H9 (cell line): ENCODE results near the gene CHRM4. TPM values are rescaled to one million over a fixed set of nuclear protein-coding genes. Genes with fewer than 3 reads are reported as not detected.

Experiments used
- DNase-seq: peaks from one replicate; pipeline ENCODE4 v3.0.0-alpha.2; 2017
- H2AFZ ChIP-seq: one replicate; pipeline ENCODE4 v1.6.1; 2013; ENCODE audit warnings: mild to moderate bottlenecking, low read length, control low read depth, moderate library complexity
- H2AK5ac ChIP-seq: 2 replicates; pipeline ENCODE4 v1.6.1; 2013; ENCODE audit warnings: low read length, control low read depth, mixed read lengths; ENCODE audit not compliant: insufficient read length
- H2BK120ac ChIP-seq: one replicate; pipeline ENCODE4 v1.6.1; 2013; ENCODE audit warnings: low read depth, mild to moderate bottlenecking, low read length, control low read depth, inconsistent platforms; ENCODE audit not compliant: poor library complexity, severe bottlenecking
- H2BK12ac ChIP-seq: 2 replicates; pipeline ENCODE4 v1.6.1; 2013; ENCODE audit warnings: low read length, control low read depth, mixed read lengths, low read depth; ENCODE audit not compliant: insufficient read length
- H2BK15ac ChIP-seq: 2 replicates; pipeline ENCODE4 v1.6.1; 2013; ENCODE audit warnings: low read depth, low read length, control low read depth
- H2BK20ac ChIP-seq: one replicate; pipeline ENCODE4 v1.6.1; 2013; ENCODE audit warnings: low read depth, mild to moderate bottlenecking, low read length, control low read depth, inconsistent platforms; ENCODE audit not compliant: poor library complexity, severe bottlenecking
- H2BK5ac ChIP-seq: 2 replicates; pipeline ENCODE4 v1.6.1; 2013; ENCODE audit warnings: low read length, control low read depth, mixed read lengths; ENCODE audit not compliant: insufficient read length
- H3K14ac ChIP-seq: 2 replicates; pipeline ENCODE4 v1.6.1; 2013; ENCODE audit warnings: low read length, control low read depth; ENCODE audit not compliant: insufficient read depth
- H3K18ac ChIP-seq: 2 replicates; pipeline ENCODE4 v1.6.1; 2013; ENCODE audit warnings: low read depth, mild to moderate bottlenecking, mixed read lengths, low read length, control low read depth; ENCODE audit not compliant: insufficient read length
- H3K23ac ChIP-seq: 2 replicates; pipeline ENCODE4 v1.6.1; 2013; ENCODE audit warnings: low read length, control low read depth, mixed read lengths, low read depth; ENCODE audit not compliant: insufficient read length
- H3K23me2 ChIP-seq: 2 replicates; pipeline ENCODE4 v1.6.1; 2013; ENCODE audit warnings: low read depth, mild to moderate bottlenecking, mixed read lengths, low read length, control low read depth; ENCODE audit not compliant: insufficient read length, poor library complexity, severe bottlenecking
- H3K27ac ChIP-seq: 2 replicates; pipeline ENCODE4 v1.5.1; 2013; ENCODE audit warnings: low read length, control low read depth, mixed read lengths, low read depth; ENCODE audit not compliant: insufficient read length
- H3K27me3 ChIP-seq: 2 replicates; pipeline ENCODE4 v1.6.1; 2013; ENCODE audit warnings: low read length, control low read depth, inconsistent platforms; ENCODE audit not compliant: insufficient read depth
- H3K4ac ChIP-seq: 2 replicates; pipeline ENCODE4 v1.6.1; 2013; ENCODE audit warnings: low read depth, mild to moderate bottlenecking, control low read depth, inconsistent platforms, low read length, moderate library complexity
- H3K4me1 ChIP-seq: 2 replicates; pipeline ENCODE4 v1.6.1; 2013; ENCODE audit warnings: low read length, control low read depth, inconsistent platforms; ENCODE audit not compliant: insufficient read depth
- H3K4me2 ChIP-seq: 2 replicates; pipeline ENCODE4 v1.6.1; 2013; ENCODE audit warnings: low read length, control low read depth, mixed read lengths; ENCODE audit not compliant: insufficient read length, insufficient read depth
- H3K56ac ChIP-seq: 2 replicates; pipeline ENCODE4 v1.6.1; 2013; ENCODE audit warnings: low read depth, mild to moderate bottlenecking, mixed read lengths, low read length, control low read depth; ENCODE audit not compliant: insufficient read length
- H3K79me1 ChIP-seq: 2 replicates; pipeline ENCODE4 v1.6.1; 2013; ENCODE audit warnings: low read depth, mild to moderate bottlenecking, moderate library complexity, low read length, control low read depth, inconsistent platforms; ENCODE audit not compliant: insufficient read depth, poor library complexity, severe bottlenecking
- H3K79me2 ChIP-seq: 2 replicates; pipeline ENCODE4 v1.6.1; 2013; ENCODE audit warnings: low read length, control low read depth, inconsistent platforms; ENCODE audit not compliant: insufficient read depth
- H3K9ac ChIP-seq: 2 replicates; pipeline ENCODE4 v1.6.1; 2013; ENCODE audit warnings: low read length, control low read depth, mixed read lengths; ENCODE audit not compliant: insufficient read length; ENCODE audit errors: extremely low read depth
- H3K9me3 ChIP-seq: one replicate; pipeline ENCODE4 v1.6.1; 2013; ENCODE audit warnings: low read depth, low read length, inconsistent platforms; ENCODE audit not compliant: control insufficient read depth
- H3T11ph ChIP-seq: one replicate; pipeline ENCODE4 v1.6.1; 2013; ENCODE audit warnings: mild to moderate bottlenecking, low read length, control low read depth, inconsistent platforms
- H4K20me1 ChIP-seq: one replicate; pipeline ENCODE4 v1.6.1; 2013; ENCODE audit not compliant: control insufficient read depth, insufficient read length, insufficient read depth
- H4K5ac ChIP-seq: 2 replicates; pipeline ENCODE4 v1.6.1; 2013; ENCODE audit warnings: low read depth, mild to moderate bottlenecking, mixed read lengths, low read length, control low read depth; ENCODE audit not compliant: insufficient read length
- H4K8ac ChIP-seq: replicated peaks from 2 replicates; pipeline ENCODE4 v1.6.1; 2013; ENCODE audit warnings: low read length, control low read depth, mixed read lengths, low read depth; ENCODE audit not compliant: insufficient read length
- H4K91ac ChIP-seq: 2 replicates; pipeline ENCODE4 v1.6.1; 2013; ENCODE audit warnings: low read depth, mild to moderate bottlenecking, moderate library complexity, mixed read lengths, low read length, control low read depth; ENCODE audit not compliant: insufficient read length
- H3K27ac Mint-ChIP-seq, 3 experiments: 2 replicates in 2 of 3; 3 replicates in 1 of 3; pipeline ENCODE4 v1.8.0; 2020 to 2021; ENCODE audit warnings: mixed read lengths in 3 of 3, mild to moderate bottlenecking in 1 of 3, moderate library complexity in 1 of 3
- H3K27me3 Mint-ChIP-seq: 2 replicates; pipeline ENCODE4 v1.8.0; 2021; ENCODE audit warnings: low read depth, mild to moderate bottlenecking, moderate library complexity, mixed read lengths
- H3K36me3 Mint-ChIP-seq, 3 experiments: 2 replicates in 2 of 3; 3 replicates in 1 of 3; pipeline ENCODE4 v1.8.0; 2020 to 2021; ENCODE audit warnings: low read depth in 3 of 3, mixed read lengths in 3 of 3; ENCODE audit not compliant: insufficient read depth in 1 of 3
- H3K4me1 Mint-ChIP-seq, 2 experiments: 2 replicates each; pipeline ENCODE4 v1.8.0; 2020; ENCODE audit warnings: mixed read lengths in 2 of 2
- H3K4me3 Mint-ChIP-seq, 2 experiments: 2 replicates in 1 of 2; 3 replicates in 1 of 2; pipeline ENCODE4 v1.8.0; 2020 to 2021; ENCODE audit warnings: mild to moderate bottlenecking in 2 of 2, mixed read lengths in 2 of 2, moderate library complexity in 1 of 2
- H3K9me3 Mint-ChIP-seq, 2 experiments: 2 replicates in 1 of 2; 3 replicates in 1 of 2; pipeline ENCODE4 v1.8.0; 2020; ENCODE audit warnings: mild to moderate bottlenecking in 2 of 2, mixed read lengths in 2 of 2, moderate library complexity in 1 of 2
- CTCF ChIP-seq: fragments of 200-600 bp; sonication (generic); conservative IDR thresholded peaks from 3 replicates; pipeline ENCODE4 v1.8.0; 2021; ENCODE audit warnings: antibody characterized with exemption, mild to moderate bottlenecking
- WGBS: extraction: QIAGEN DNeasy Blood & Tissue Kit; methylation state at CpG from one replicate; pipeline ENCODE4 v1.1.7; 2013; ENCODE audit warnings: missing lambda C conversion rate, low lambda C conversion rate, mixed read lengths; ENCODE audit not compliant: insufficient read length; ENCODE audit errors: extremely low coverage; 5-methylcytosine and 5-hydroxymethylcytosine counted together
- total RNA-seq: library from RNA; stranded (reverse); gene quantifications from 2 replicates; pipeline ENCODE4 v1.2.1, GENCODE V29; 2021

Gene CHRM4
- total RNA-seq, 1 experiment from 2014 or later, result 1.0 TPM

- H3K4me1 ChIP-seq, result no peaks in the 10 kb centered on the region; the same call in 1 of the 2 replicates
- H3K27me3 ChIP-seq, result no peaks in the 10 kb centered on the region
These were observed 27.5 kb downstream of the CHRM4 start for GRCh38 chr11:46364056-46364455.

More at GRCh38 chr11:46364056-46364455, 27.5 kb downstream of the CHRM4 start:
- no peak for DNase-seq
- H3K27ac ChIP-seq, result no peak overlapping the region
- no peak overlapping the region for H3K9ac ChIP-seq
- H4K5ac ChIP-seq, result no peak overlapping the region
- H2BK20ac ChIP-seq, result no peak overlapping the region
- no peak overlapping the region for H3K23ac ChIP-seq
- no peak overlapping the region for H2BK5ac ChIP-seq
- H4K8ac ChIP-seq, result no peak overlapping the region
- H4K91ac ChIP-seq, result no peak overlapping the region
- no peak for TF ChIP-seq CTCF
- no peak overlapping the region for H3K18ac ChIP-seq
- H2BK15ac ChIP-seq, result no peak overlapping the region
- H3K23me2 ChIP-seq, result no peaks in the 10 kb centered on the region
- WGBS, result no CpG with 5 or more reads among the region's 9 CpGs
- no peaks in the 10 kb centered on the region; the same call in 1 of the 2 replicates for H3K79me2 ChIP-seq
- H3T11ph ChIP-seq, result no peak overlapping the region
- no peak overlapping the region for H2AFZ ChIP-seq
- H3K4ac ChIP-seq, result no peak overlapping the region
- Mint-ChIP-seq H3K4me3 (no peak overlapping the region), H3K9me3 (no peaks in the 10 kb centered on the region), H3K36me3 (peaks cover 3 to 11% (median 7%) of the 10 kb centered on the region in 3 experiments), H3K27ac (0 out of 7 replicates have a peak overlapping the region, but pooled peaks of 1 of the 3 experiments have one; percentile 61), H3K27me3 (no peaks in the 10 kb centered on the region), H3K4me1 (peaks cover 25 to 43% of the 10 kb centered on the region in 2 experiments)
- no peak overlapping the region for H2AK5ac ChIP-seq
- no peaks in the 10 kb centered on the region for H3K79me1 ChIP-seq
- H2BK120ac ChIP-seq, result no peak overlapping the region
- no peak overlapping the region for H2BK12ac ChIP-seq
- no peaks in the 10 kb centered on the region for H3K9me3 ChIP-seq
- H4K20me1 ChIP-seq, result no peaks in the 10 kb centered on the region
- no peak overlapping the region for H3K4me2 ChIP-seq
- no peak overlapping the region; the same call in 1 of the 2 replicates for H3K14ac ChIP-seq
- no peak overlapping the region for H3K56ac ChIP-seq
